ENCODE results near the gene EMD. TPM values are rescaled to one million over a fixed set of nuclear protein-coding genes. Genes with fewer than 3 reads are reported as not detected.

The EMD gene
- polyA plus RNA-seq, 1 of the 3 experiments (the other 2 are of a cell fraction): 68.0 TPM

DNA sequence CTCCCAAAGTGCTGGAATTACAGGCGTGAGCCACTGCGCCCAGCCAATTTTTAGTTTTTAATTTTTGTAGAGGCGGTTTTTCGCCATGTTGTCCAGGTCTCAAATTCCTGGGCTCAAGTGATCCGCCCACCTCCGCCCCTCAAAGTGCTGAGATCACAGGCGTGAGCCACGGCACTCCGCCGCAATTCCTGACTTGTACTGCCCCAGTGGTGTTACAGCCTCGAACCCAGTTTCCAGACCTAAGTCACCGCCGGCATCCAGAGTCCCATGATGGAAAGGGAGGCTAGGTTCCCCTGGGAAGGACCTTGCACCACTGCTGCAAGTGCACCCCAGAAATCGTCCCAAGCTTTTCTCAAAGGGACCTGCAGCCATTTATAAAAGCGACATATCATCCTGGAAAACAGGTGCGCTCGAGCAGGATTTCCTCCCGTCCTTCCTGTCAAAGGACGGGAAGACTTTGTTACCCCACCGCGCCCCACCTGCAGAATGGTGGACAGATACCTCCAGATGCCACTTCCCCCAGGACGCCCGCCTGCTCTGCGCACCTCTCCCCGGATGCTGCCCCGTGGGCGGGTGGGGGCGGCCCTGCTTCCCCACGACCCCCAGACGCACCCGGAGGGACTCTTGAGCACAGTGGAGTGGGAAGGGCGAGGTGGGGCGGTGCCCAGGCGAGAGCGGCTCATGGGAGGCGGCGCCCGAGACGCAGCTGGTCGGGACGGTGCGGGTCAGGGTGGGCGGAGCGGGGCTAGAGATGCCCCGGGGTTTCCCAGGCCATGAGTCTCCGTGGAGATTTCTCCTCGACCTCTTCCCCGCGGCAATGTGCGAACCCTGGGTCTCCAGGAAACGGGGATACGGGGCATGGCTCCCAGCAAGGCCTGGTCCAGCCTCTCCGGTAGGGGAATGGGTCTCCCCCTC is 18.1 kb downstream of the EMD start:
- H2AFZ ChIP-seq (ENCODE audit: low read depth): 0 out of 2 replicates have a peak overlapping the region, but pooled peaks have one; percentile 46
- H3K27ac ChIP-seq (ENCODE audit: low read depth in 2 of 2, low read length in 1 of 2): peak overlapping the region; percentile 96 to 97
- peak overlapping the region; percentile 46 to 81 for H3K4me3 ChIP-seq (ENCODE audit: low read depth in 2 of 2, low read length in 1 of 2)
- 35% methylated on average over 27 of the region's 53 CpGs for WGBS (ENCODE audit: low lambda C conversion rate)
- no peaks in the 10 kb centered on the region for H3K9me2 ChIP-seq
- H3K27me3 ChIP-seq (ENCODE audit: insufficient read depth): no peaks in the 10 kb centered on the region
- H3K36me3 ChIP-seq (replicated peaks in 1 of 2; ENCODE audit: control insufficient read depth in 1 of 2, insufficient read depth in 2 of 2, low read length in 1 of 2): peaks cover 16 to 18% of the 10 kb centered on the region in 2 experiments
- peaks cover 0 to 6% of the 10 kb centered on the region in 2 experiments; a peak in 1 of 4 replicates for H3K4me1 ChIP-seq (ENCODE audit: control insufficient read depth in 1 of 2, insufficient read depth in 2 of 2, low read depth in 1 of 2, low read length in 1 of 2)
- H3K4me2 ChIP-seq: peak overlapping the region; percentile 79
- peak; percentile 79 for DNase-seq
- no peaks in the 10 kb centered on the region for H3K9me3 ChIP-seq
- CTCF ChIA-PET: interaction anchor here (1.4 to 2.5 kb wide), 2 partner anchors 41 to 145 kb away, joined by 3 to 7 read pairs; no protein-coding TSS in a partner anchor
- H3F3A ChIP-seq (replicated peaks; ENCODE audit: insufficient read depth): peaks cover 38% of the 10 kb centered on the region
- POLR2A ChIA-PET: interaction anchor here (0.6 to 2.5 kb wide), 16 partner anchors 10 to 135 kb away, joined by 3 to 9 read pairs (median 5); partner anchors contain the start of genes ATP6AP1, FAM50A, FLNA and LAGE3
- H3K9ac ChIP-seq: peak overlapping the region; percentile 100
- TF ChIP-seq JUND (IDR thresholded peaks at IDR 0.05) (no peak), RXRA (IDR thresholded peaks at IDR 0.05; ENCODE audit: borderline replicate concordance, low read depth) (no peak), NFIC (IDR thresholded peaks at IDR 0.05; ENCODE audit: borderline replicate concordance) (no peak), MXI1 (IDR thresholded peaks at IDR 0.05; ENCODE audit: low read depth, low read length) (no peak), FOXJ3 (CRISPR knock-in tag; IDR thresholded peaks at IDR 0.05) (no peak), NRF1 (IDR thresholded peaks at IDR 0.05; ENCODE audit: low read depth, low read length) (no peak), TAF1 (IDR thresholded peaks at IDR 0.05; ENCODE audit: borderline replicate concordance, low read depth, low read length) (no peak), GATA2 (CRISPR knock-in tag; IDR thresholded peaks at IDR 0.05) (no peak), TCF12 (IDR thresholded peaks at IDR 0.05) (no peak), POLR2AphosphoS5 (IDR thresholded peaks at IDR 0.05; ENCODE audit: low read depth, low read length) (no peak), CHD2 (IDR thresholded peaks at IDR 0.05; ENCODE audit: low read length, partially characterized antibody) (no peak), RFX5 (IDR thresholded peaks at IDR 0.05; ENCODE audit: low read length) (no peak), YY1 (IDR thresholded peaks at IDR 0.05; ENCODE audit: low read depth) (no peak), RAD21 (IDR thresholded peaks at IDR 0.05; ENCODE audit: low read length) (no peak)
- TF ChIP-seq, protein P1, sequence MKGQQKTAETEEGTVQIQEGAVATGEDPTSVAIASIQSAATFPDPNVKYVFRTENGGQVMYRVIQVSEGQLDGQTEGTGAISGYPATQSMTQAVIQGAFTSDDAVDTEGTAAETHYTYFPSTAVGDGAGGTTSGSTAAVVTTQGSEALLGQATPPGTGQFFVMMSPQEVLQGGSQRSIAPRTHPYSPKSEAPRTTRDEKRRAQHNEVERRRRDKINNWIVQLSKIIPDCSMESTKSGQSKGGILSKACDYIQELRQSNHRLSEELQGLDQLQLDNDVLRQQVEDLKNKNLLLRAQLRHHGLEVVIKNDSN (IDR thresholded peaks at IDR 0.05; ENCODE audit: borderline replicate concordance, low read depth): no peak
- TF ChIP-seq, protein P2, sequence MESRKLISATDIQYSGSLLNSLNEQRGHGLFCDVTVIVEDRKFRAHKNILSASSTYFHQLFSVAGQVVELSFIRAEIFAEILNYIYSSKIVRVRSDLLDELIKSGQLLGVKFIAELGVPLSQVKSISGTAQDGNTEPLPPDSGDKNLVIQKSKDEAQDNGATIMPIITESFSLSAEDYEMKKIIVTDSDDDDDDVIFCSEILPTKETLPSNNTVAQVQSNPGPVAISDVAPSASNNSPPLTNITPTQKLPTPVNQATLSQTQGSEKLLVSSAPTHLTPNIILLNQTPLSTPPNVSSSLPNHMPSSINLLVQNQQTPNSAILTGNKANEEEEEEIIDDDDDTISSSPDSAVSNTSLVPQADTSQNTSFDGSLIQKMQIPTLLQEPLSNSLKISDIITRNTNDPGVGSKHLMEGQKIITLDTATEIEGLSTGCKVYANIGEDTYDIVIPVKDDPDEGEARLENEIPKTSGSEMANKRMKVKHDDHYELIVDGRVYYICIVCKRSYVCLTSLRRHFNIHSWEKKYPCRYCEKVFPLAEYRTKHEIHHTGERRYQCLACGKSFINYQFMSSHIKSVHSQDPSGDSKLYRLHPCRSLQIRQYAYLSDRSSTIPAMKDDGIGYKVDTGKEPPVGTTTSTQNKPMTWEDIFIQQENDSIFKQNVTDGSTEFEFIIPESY (IDR thresholded peaks at IDR 0.05; ENCODE audit: borderline replicate concordance, low read depth): no peak
- TF ChIP-seq, protein P3, sequence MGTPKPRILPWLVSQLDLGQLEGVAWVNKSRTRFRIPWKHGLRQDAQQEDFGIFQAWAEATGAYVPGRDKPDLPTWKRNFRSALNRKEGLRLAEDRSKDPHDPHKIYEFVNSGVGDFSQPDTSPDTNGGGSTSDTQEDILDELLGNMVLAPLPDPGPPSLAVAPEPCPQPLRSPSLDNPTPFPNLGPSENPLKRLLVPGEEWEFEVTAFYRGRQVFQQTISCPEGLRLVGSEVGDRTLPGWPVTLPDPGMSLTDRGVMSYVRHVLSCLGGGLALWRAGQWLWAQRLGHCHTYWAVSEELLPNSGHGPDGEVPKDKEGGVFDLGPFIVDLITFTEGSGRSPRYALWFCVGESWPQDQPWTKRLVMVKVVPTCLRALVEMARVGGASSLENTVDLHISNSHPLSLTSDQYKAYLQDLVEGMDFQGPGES (IDR thresholded peaks at IDR 0.05; ENCODE audit: low read depth, low read length): no peak
- H4K20me1 ChIP-seq (ENCODE audit: insufficient read depth): peaks cover 33% of the 10 kb centered on the region
- H3K79me2 ChIP-seq (ENCODE audit: insufficient read depth): peaks cover 22% of the 10 kb centered on the region
